HepG2 (cell line): ENCODE results near the gene ZNF22. TPM values are rescaled to one million over a fixed set of nuclear protein-coding genes. Genes with fewer than 3 reads are reported as not detected.

Experiments used
- ADNP ChIP-seq: sonication (generic); formaldehyde crosslinking; IDR thresholded peaks from 2 replicates; pipeline ENCODE4 v1.4.0; 2020; ENCODE audit warnings: missing genetic modification reagents
- ARNT2 ChIP-seq: sonication (generic); formaldehyde crosslinking; IDR thresholded peaks from 2 replicates; pipeline ENCODE4 v1.8.0; 2022; ENCODE audit warnings: mild to moderate bottlenecking, low read depth, missing genetic modification reagents, moderate library complexity
- ATF1 ChIP-seq: IDR thresholded peaks from 2 replicates; pipeline ENCODE4 v1.6.1; 2016; ENCODE audit warnings: mild to moderate bottlenecking, control low read depth
- CBX1 ChIP-seq: IDR thresholded peaks from one replicate; pipeline ENCODE4 v1.6.1; 2016; ENCODE audit warnings: antibody characterized with exemption, low read depth
- CEBPG ChIP-seq: IDR thresholded peaks from 2 replicates; pipeline ENCODE4 v1.6.1; 2016
- CREM ChIP-seq, 2 experiments: sonication (generic) in 1 of 2; formaldehyde crosslinking in 1 of 2; IDR thresholded peaks; 2 replicates each; pipeline versions ENCODE4 v1.4.0 to v1.6.1; 2016 to 2020; ENCODE audit warnings: antibody characterized with exemption in 1 of 2, mild to moderate bottlenecking in 1 of 2, missing genetic modification reagents in 1 of 2
- EHMT2 ChIP-seq: fragments of 200-600 bp; sonication (generic); IDR thresholded peaks from 2 replicates; pipeline ENCODE4 v1.7.0; 2017; ENCODE audit warnings: antibody characterized with exemption, low read depth, low read length, borderline replicate concordance
- HNRNPL ChIP-seq: fragments of 200-400 bp; formaldehyde crosslinking; IDR thresholded peaks from 2 replicates; pipeline ENCODE4 v1.6.1; 2017; ENCODE audit warnings: mild to moderate bottlenecking, low read depth, low read length
- IKZF4 ChIP-seq: sonication (generic); formaldehyde crosslinking; IDR thresholded peaks from 2 replicates; pipeline ENCODE4 v1.5.1; 2020; ENCODE audit warnings: borderline replicate concordance, mild to moderate bottlenecking, low read depth, missing genetic modification reagents; ENCODE audit errors: not compliant biosample characterization
- JUND ChIP-seq: sonication (generic); formaldehyde crosslinking; IDR thresholded peaks from 2 replicates; pipeline ENCODE4 v1.8.0; 2022; ENCODE audit warnings: mild to moderate bottlenecking, missing genetic modification reagents
- MNT ChIP-seq: fragments of 450-650 bp; IDR thresholded peaks from 2 replicates; pipeline ENCODE4 v1.6.1; 2016
- PHF21A ChIP-seq: sonication (generic); formaldehyde crosslinking; IDR thresholded peaks from 2 replicates; pipeline ENCODE4 v1.5.0; 2020; ENCODE audit warnings: mild to moderate bottlenecking, missing genetic modification reagents
- PPARG ChIP-seq: conservative IDR thresholded peaks from 2 replicates; pipeline ENCODE4 v1.6.1; 2016; ENCODE audit warnings: missing biosample characterization, missing genetic modification reagents
- RELA ChIP-seq: sonication (generic); formaldehyde crosslinking; IDR thresholded peaks from 2 replicates; pipeline ENCODE4 v1.4.0; 2020; ENCODE audit warnings: missing genetic modification reagents
- REXO4 ChIP-seq: sonication (generic); formaldehyde crosslinking; IDR thresholded peaks from 2 replicates; pipeline ENCODE4 v1.8.0; 2022; ENCODE audit warnings: missing genetic modification reagents, mild to moderate bottlenecking, borderline replicate concordance
- ZBTB20 ChIP-seq: sonication (generic); formaldehyde crosslinking; IDR thresholded peaks from 2 replicates; pipeline ENCODE4 v1.8.1; 2023; ENCODE audit warnings: missing genetic modification reagents, low read depth, mild to moderate bottlenecking, borderline replicate concordance
- ZKSCAN8 ChIP-seq: IDR thresholded peaks from 2 replicates; pipeline ENCODE4 v1.6.1; 2016; ENCODE audit warnings: borderline replicate concordance, missing genetic modification reagents, missing compliant biosample characterization
- ZNF142 ChIP-seq: sonication (generic); formaldehyde crosslinking; IDR thresholded peaks from 2 replicates; pipeline ENCODE4 v1.4.0; 2020; ENCODE audit warnings: missing genetic modification reagents
- ZNF235 ChIP-seq: sonication (generic); formaldehyde crosslinking; IDR thresholded peaks from 2 replicates; pipeline ENCODE4 v1.8.1; 2023; ENCODE audit warnings: mild to moderate bottlenecking, missing genetic modification reagents, borderline replicate concordance
- polyA plus RNA-seq, 8 experiments: library from polyadenylated mRNA; depleted of rRNA in 3 of 8; stranded (reverse) in 7 of 8; unstranded in 1 of 8; fragments of >200 nt; fragmentation: Illumina TruSeq in 4 of 8; extraction: Trizol in 4 of 8; gene quantifications; 2 replicates each; pipeline versions ENCODE4 v1.2.1 to v1.2.3, GENCODE V29; 2011 to 2016; ENCODE audit warnings: low read depth in 4 of 8, missing spikeins in 1 of 8, mixed read lengths in 1 of 8; ENCODE audit not compliant: insufficient read depth in 1 of 8
- total RNA-seq, 5 experiments: library from RNA; depleted of rRNA; stranded (reverse); fragments of >200 nt; fragmentation: Illumina TruSeq; extraction: Trizol; gene quantifications; 2 replicates each; pipeline ENCODE4 v1.2.3, GENCODE V29; 2016; ENCODE audit warnings: low read depth in 1 of 5
- TF ChIP-seq, protein P1 (sequence below): sonication (generic); formaldehyde crosslinking; IDR thresholded peaks from 2 replicates; pipeline ENCODE4 v1.4.0; 2020; ENCODE audit warnings: missing genetic modification reagents, borderline replicate concordance

ZNF22 gene
- total and polyA plus RNA-seq, 2 of the 13 experiments (the other 11 are each of a cell fraction or from before 2014, with no cell fraction given): 0.40 to 1.3 TPM

DNA sequence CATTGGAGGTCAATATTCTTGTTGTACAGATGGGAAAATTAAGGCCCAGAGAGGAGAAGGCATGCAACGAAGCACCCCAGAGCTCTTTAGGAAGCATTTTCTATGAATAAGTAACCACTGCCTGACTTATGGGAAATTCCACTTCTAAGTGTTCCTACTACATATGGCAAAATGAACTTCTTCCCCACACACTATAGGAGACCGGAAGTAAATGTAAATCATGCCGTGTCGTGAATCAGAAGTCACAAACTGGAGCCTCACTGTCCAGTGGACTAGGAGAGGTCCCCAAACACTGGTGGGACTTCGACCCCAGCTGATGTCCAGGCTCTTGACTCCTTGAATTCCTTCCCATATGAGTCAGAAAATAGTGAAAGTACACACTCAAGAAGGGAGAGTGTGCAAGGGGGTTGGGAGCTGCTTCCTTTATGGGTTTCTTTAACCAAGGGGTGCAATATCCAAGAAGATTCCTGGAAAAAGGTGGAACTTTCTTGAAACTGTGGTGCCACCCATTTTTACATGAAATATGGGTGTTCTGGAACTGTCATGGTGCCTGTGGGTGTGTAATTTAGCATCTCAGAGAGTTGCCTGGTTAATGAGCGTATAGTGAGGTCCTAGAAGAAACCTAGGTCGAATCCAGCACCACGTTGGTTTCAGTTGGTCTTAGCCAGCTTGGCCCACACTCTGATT lies 34.5 kb upstream of the ZNF22 start (continued):
- TF ChIP-seq, protein P1, sequence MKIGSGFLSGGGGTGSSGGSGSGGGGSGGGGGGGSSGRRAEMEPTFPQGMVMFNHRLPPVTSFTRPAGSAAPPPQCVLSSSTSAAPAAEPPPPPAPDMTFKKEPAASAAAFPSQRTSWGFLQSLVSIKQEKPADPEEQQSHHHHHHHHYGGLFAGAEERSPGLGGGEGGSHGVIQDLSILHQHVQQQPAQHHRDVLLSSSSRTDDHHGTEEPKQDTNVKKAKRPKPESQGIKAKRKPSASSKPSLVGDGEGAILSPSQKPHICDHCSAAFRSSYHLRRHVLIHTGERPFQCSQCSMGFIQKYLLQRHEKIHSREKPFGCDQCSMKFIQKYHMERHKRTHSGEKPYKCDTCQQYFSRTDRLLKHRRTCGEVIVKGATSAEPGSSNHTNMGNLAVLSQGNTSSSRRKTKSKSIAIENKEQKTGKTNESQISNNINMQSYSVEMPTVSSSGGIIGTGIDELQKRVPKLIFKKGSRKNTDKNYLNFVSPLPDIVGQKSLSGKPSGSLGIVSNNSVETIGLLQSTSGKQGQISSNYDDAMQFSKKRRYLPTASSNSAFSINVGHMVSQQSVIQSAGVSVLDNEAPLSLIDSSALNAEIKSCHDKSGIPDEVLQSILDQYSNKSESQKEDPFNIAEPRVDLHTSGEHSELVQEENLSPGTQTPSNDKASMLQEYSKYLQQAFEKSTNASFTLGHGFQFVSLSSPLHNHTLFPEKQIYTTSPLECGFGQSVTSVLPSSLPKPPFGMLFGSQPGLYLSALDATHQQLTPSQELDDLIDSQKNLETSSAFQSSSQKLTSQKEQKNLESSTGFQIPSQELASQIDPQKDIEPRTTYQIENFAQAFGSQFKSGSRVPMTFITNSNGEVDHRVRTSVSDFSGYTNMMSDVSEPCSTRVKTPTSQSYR (CRISPR knock-in tag): peak; percentile 48; the same call in 1 of the 2 replicates
- TF ChIP-seq CBX1 (no peak), HNRNPL (no peak), CREM (IDR thresholded peaks at IDR 0.05) (no peak), CREM (CRISPR knock-in tag; IDR thresholded peaks at IDR 0.05) (no peak), PHF21A (CRISPR knock-in tag) (0 out of 2 replicates have a peak, but pooled peaks have one; percentile 38), ZKSCAN8 (CRISPR knock-in tag) (no peak), ZNF235 (CRISPR knock-in tag) (no peak), REXO4 (CRISPR knock-in tag) (no peak), JUND (CRISPR knock-in tag) (0 out of 2 replicates have a peak, but pooled peaks have one; percentile 56), ZBTB20 (peak; percentile 21; the same call in 1 of the 2 replicates), ADNP (CRISPR knock-in tag) (no peak), ATF1 (CRISPR knock-in tag) (no peak), PPARG (CRISPR knock-in tag) (no peak), ARNT2 (no peak), MNT (no peak), RELA (CRISPR knock-in tag) (no peak), EHMT2 (no peak; the same call in 1 of the 2 replicates), IKZF4 (CRISPR knock-in tag) (no peak), CEBPG (CRISPR knock-in tag) (no peak), ZNF142 (CRISPR knock-in tag) (no peak)
